Measurements from ENCODE around the gene TMEFF1.

The TMEFF1 gene

GRCh38 chr9:100577776-100578448, 105.0 kb downstream of the TMEFF1 start, which contains the start of gene CAVIN4:
TSS of gene CAVIN4 (plus strand) at chr9:100578079. CDS start at chr9:100578144, 65 bp downstream.
- no peak within 1 kb of the TSS for H3K4me3 ChIP-seq (ENCODE audit: low read depth, low read length)
- TF ChIP-seq CTCF (IDR thresholded peaks at IDR 0.05; ENCODE audit: low read depth, low read length, missing control alignments), result no peak
- DNase-seq (ENCODE audit: low read depth), result no peak
- in situ Hi-C loops (cut with HindIII; ENCODE audit: low sequenced_read_pairs), result loop anchor here (25.0 kb wide), 1 partner anchor 266 kb away; no protein-coding TSS in a partner anchor

- no peak for DNase-seq (ENCODE audit: low read depth)
- H3K4me3 ChIP-seq (ENCODE audit: low read depth, low read length), result no peak overlapping the region
- in situ Hi-C loops (cut with HindIII; ENCODE audit: low sequenced_read_pairs), result loop anchor here (25.0 kb wide), 1 partner anchor 266 kb away; no protein-coding TSS in a partner anchor
- no peak for TF ChIP-seq CTCF (IDR thresholded peaks at IDR 0.05; ENCODE audit: low read depth, low read length, missing control alignments)
Observed at GRCh38 chr9:100578610-100579009, 105.7 kb downstream of the TMEFF1 start.

GRCh38 chr9:100579665-100580064, 106.7 kb downstream of the TMEFF1 start:
- in situ Hi-C loops (cut with HindIII; ENCODE audit: low sequenced_read_pairs), result loop anchor here (10.0 to 25.0 kb wide), 2 partner anchors 267 to 525 kb away; no protein-coding TSS in a partner anchor
- TF ChIP-seq CTCF (IDR thresholded peaks at IDR 0.05; ENCODE audit: low read depth, low read length, missing control alignments), result no peak
- DNase-seq (ENCODE audit: low read depth), result no peak
- no peak overlapping the region for H3K4me3 ChIP-seq (ENCODE audit: low read depth, low read length)

GRCh38 chr9:100580257-100580656, 107.3 kb downstream of the TMEFF1 start:
- no peak for DNase-seq (ENCODE audit: low read depth)
- TF ChIP-seq CTCF (IDR thresholded peaks at IDR 0.05; ENCODE audit: low read depth, low read length, missing control alignments), result no peak
- in situ Hi-C loops (cut with HindIII; ENCODE audit: low sequenced_read_pairs), result loop anchor here (10.0 to 25.0 kb wide), 2 partner anchors 268 to 525 kb away; no protein-coding TSS in a partner anchor
- H3K4me3 ChIP-seq (ENCODE audit: low read depth, low read length), result no peak overlapping the region

- TF ChIP-seq CTCF (IDR thresholded peaks at IDR 0.05; ENCODE audit: low read depth, low read length, missing control alignments), result no peak
- no peak overlapping the region for H3K4me3 ChIP-seq (ENCODE audit: low read depth, low read length)
- no peak for DNase-seq (ENCODE audit: low read depth)
- in situ Hi-C loops (cut with HindIII; ENCODE audit: low sequenced_read_pairs), result loop anchor here (10.0 to 25.0 kb wide), 2 partner anchors 269 to 526 kb away; no protein-coding TSS in a partner anchor
Observed at GRCh38 chr9:100581081-100581480, 108.1 kb downstream of the TMEFF1 start.

- no peak for DNase-seq (ENCODE audit: low read depth)
- TF ChIP-seq CTCF (IDR thresholded peaks at IDR 0.05; ENCODE audit: low read depth, low read length, missing control alignments), result no peak
- in situ Hi-C loops (cut with HindIII; ENCODE audit: low sequenced_read_pairs), result loop anchor here (10.0 to 25.0 kb wide), 2 partner anchors 269 to 527 kb away; no protein-coding TSS in a partner anchor
- H3K4me3 ChIP-seq (ENCODE audit: low read depth, low read length), result no peak overlapping the region
Observed at GRCh38 chr9:100581661-100582060, 108.7 kb downstream of the TMEFF1 start.
